ENCODE data around the gene ZNF84. TPM values are rescaled to one million over a fixed set of nuclear protein-coding genes. Genes with fewer than 3 reads are reported as not detected.

ZNF84 gene
- total and polyA plus RNA-seq, 9 of the 15 experiments (the other 6 are each of a cell fraction or from before 2014, with no cell fraction given), result 8.8 to 24.3 (median 12.1) TPM

GRCh38 chr12:133083345-133083744 is 46.0 kb downstream of the ZNF84 start:
- Histone ChIP-seq H4K20me1 (replicated peaks; ENCODE audit: control insufficient read depth, insufficient read depth, low read length) (no peaks in the 10 kb centered on the region), H3K9me1 (ENCODE audit: control insufficient read depth, insufficient read depth, low read length) (no peaks in the 10 kb centered on the region), H3K27ac (ENCODE audit: extremely low read depth, low read depth, low read length) (no peak overlapping the region), H3K4me3 (no peak overlapping the region), H3K27me3 (ENCODE audit: control insufficient read depth in 2 of 2, insufficient read depth in 2 of 2, low read length in 2 of 2) (no peaks in the 10 kb centered on the region), H2AFZ (ENCODE audit: low read depth, low read length) (no peak overlapping the region), H3K36me3 (ENCODE audit: control insufficient read depth, insufficient read depth, low read length) (peaks cover 17% of the 10 kb centered on the region; the same call in 2 of the 3 replicates), H3K9me3 (replicated peaks; ENCODE audit: control insufficient read depth, insufficient read depth, low read depth, low read length) (peaks cover 29% of the 10 kb centered on the region), H3K79me2 (ENCODE audit: control insufficient read depth, insufficient read depth, low read length) (peaks cover 8% of the 10 kb centered on the region), H3K4me2 (ENCODE audit: insufficient read depth, low read length) (no peak overlapping the region), H3K9ac (ENCODE audit: insufficient read depth in 1 of 2, low read depth in 2 of 2, low read length in 2 of 2) (no peak overlapping the region), H3K4me1 (replicated peaks in 1 of 2; ENCODE audit: control insufficient read depth in 2 of 2, insufficient read depth in 2 of 2, low read length in 2 of 2) (peaks cover 5 to 10% of the 10 kb centered on the region in 2 experiments; a peak in 3 of 5 replicates)
- POLR2A ChIA-PET, result no interaction called here
- no peak for FAIRE-seq
- no peak for DNase-seq (ENCODE audit: extremely low read depth in 1 of 4, low spot score in 3 of 4)
- WGBS (ENCODE audit: insufficient coverage, low coverage, missing lambda C conversion rate), result 92% methylated on average over 6 of the region's 6 CpGs
- intact Hi-C loops (cut with micrococcal nuclease) (no loop called here), in situ Hi-C loops (cut with MboI) (no loop called here)
- TF ChIP-seq SPI1 (IDR thresholded peaks at IDR 0.05; ENCODE audit: borderline replicate concordance, low read depth, low read length) (no peak), MECOM (CRISPR knock-in tag; IDR thresholded peaks at IDR 0.05) (no peak), BCL6 (CRISPR knock-in tag; IDR thresholded peaks at IDR 0.05) (no peak), ELF2 (CRISPR knock-in tag; IDR thresholded peaks at IDR 0.05) (no peak), COPS2 (conservative IDR thresholded peaks at IDR 0.05) (no peak), HSF4 (CRISPR knock-in tag; IDR thresholded peaks at IDR 0.05; ENCODE audit: borderline replicate concordance) (no peak), HDAC8 (tag; IDR thresholded peaks at IDR 0.05) (no peak), ZBTB2 (IDR thresholded peaks at IDR 0.05) (no peak)
- TF ChIP-seq, protein P1, sequence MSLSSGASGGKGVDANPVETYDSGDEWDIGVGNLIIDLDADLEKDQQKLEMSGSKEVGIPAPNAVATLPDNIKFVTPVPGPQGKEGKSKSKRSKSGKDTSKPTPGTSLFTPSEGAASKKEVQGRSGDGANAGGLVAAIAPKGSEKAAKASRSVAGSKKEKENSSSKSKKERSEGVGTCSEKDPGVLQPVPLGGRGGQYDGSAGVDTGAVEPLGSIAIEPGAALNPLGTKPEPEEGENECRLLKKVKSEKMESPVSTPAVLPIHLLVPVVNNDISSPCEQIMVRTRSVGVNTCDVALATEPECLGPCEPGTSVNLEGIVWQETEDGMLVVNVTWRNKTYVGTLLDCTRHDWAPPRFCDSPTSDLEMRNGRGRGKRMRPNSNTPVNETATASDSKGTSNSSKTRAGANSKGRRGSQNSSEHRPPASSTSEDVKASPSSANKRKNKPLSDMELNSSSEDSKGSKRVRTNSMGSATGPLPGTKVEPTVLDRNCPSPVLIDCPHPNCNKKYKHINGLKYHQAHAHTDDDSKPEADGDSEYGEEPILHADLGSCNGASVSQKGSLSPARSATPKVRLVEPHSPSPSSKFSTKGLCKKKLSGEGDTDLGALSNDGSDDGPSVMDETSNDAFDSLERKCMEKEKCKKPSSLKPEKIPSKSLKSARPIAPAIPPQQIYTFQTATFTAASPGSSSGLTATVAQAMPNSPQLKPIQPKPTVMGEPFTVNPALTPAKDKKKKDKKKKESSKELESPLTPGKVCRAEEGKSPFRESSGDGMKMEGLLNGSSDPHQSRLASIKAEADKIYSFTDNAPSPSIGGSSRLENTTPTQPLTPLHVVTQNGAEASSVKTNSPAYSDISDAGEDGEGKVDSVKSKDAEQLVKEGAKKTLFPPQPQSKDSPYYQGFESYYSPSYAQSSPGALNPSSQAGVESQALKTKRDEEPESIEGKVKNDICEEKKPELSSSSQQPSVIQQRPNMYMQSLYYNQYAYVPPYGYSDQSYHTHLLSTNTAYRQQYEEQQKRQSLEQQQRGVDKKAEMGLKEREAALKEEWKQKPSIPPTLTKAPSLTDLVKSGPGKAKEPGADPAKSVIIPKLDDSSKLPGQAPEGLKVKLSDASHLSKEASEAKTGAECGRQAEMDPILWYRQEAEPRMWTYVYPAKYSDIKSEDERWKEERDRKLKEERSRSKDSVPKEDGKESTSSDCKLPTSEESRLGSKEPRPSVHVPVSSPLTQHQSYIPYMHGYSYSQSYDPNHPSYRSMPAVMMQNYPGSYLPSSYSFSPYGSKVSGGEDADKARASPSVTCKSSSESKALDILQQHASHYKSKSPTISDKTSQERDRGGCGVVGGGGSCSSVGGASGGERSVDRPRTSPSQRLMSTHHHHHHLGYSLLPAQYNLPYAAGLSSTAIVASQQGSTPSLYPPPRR (CRISPR knock-in tag; IDR thresholded peaks at IDR 0.05; ENCODE audit: borderline replicate concordance), result no peak
- TF ChIP-seq, protein P2, sequence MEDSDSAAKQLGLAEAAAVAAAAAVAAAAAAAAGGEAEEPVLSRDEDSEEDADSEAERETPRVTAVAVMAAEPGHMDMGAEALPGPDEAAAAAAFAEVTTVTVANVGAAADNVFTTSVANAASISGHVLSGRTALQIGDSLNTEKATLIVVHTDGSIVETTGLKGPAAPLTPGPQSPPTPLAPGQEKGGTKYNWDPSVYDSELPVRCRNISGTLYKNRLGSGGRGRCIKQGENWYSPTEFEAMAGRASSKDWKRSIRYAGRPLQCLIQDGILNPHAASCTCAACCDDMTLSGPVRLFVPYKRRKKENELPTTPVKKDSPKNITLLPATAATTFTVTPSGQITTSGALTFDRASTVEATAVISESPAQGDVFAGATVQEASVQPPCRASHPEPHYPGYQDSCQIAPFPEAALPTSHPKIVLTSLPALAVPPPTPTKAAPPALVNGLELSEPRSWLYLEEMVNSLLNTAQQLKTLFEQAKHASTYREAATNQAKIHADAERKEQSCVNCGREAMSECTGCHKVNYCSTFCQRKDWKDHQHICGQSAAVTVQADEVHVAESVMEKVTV (CRISPR knock-in tag; IDR thresholded peaks at IDR 0.05), result no peak
- CTCF ChIA-PET (ENCODE audit: low intra/inter-chr PET ratio), result no interaction called here
- BruUV-seq (replicated peaks), result no TSS peak
- ATAC-seq, result no peak

Data from K562 (cell line).